ENCODE data around the gene IGFBP3.

- no peak for TF ChIP-seq CTCF (IDR thresholded peaks at IDR 0.05)
- TF ChIP-seq EZH2 (IDR thresholded peaks at IDR 0.05), result no peak
- no peak for TF ChIP-seq EZH2phosphoT487 (IDR thresholded peaks at IDR 0.05)
Observed at GRCh38 chr7:45918556-45918955, 2.5 kb downstream of the IGFBP3 start.
